PFSK-1 (cell line): ENCODE results near the gene DTWD2.

Source experiments
- FOXP2 ChIP-seq: optimal IDR thresholded peaks from 2 replicates; pipeline ENCODE3; 2011; ENCODE audit warnings: borderline replicate concordance, control low read depth, inconsistent platforms; ENCODE audit not compliant: insufficient read depth; ENCODE audit errors: extremely low read length, extremely low read depth
- POLR2AphosphoS5 ChIP-seq: IDR thresholded peaks from 2 replicates; pipeline ENCODE4 v1.6.1; 2012; ENCODE audit warnings: low read depth, mild to moderate bottlenecking, control low read depth, low read length, moderate library complexity
- SIN3A ChIP-seq: IDR thresholded peaks from 2 replicates; pipeline ENCODE4 v1.6.1; 2012; ENCODE audit warnings: mild to moderate bottlenecking, low read length, moderate library complexity, borderline replicate concordance; ENCODE audit not compliant: insufficient read depth
- TAF1 ChIP-seq: IDR thresholded peaks from 2 replicates; pipeline ENCODE4 v1.6.1; 2012; ENCODE audit warnings: low read length, control low read depth, borderline replicate concordance; ENCODE audit not compliant: insufficient read depth
- TF ChIP-seq, protein P1 (sequence below), 2 experiments: IDR thresholded peaks; 2 replicates each; pipeline versions ENCODE4 v1.6.1 to v1.8.0; 2011 to 2012; ENCODE audit warnings: low read depth in 2 of 2, low read length in 2 of 2, control low read depth in 1 of 2, inconsistent platforms in 1 of 2, mild to moderate bottlenecking in 1 of 2, moderate library complexity in 1 of 2; ENCODE audit not compliant: insufficient read depth in 1 of 2

- TF ChIP-seq POLR2AphosphoS5, result no peak
- TF ChIP-seq SIN3A, result no peak
- no peak for TF ChIP-seq TAF1
- TF ChIP-seq, protein P1, sequence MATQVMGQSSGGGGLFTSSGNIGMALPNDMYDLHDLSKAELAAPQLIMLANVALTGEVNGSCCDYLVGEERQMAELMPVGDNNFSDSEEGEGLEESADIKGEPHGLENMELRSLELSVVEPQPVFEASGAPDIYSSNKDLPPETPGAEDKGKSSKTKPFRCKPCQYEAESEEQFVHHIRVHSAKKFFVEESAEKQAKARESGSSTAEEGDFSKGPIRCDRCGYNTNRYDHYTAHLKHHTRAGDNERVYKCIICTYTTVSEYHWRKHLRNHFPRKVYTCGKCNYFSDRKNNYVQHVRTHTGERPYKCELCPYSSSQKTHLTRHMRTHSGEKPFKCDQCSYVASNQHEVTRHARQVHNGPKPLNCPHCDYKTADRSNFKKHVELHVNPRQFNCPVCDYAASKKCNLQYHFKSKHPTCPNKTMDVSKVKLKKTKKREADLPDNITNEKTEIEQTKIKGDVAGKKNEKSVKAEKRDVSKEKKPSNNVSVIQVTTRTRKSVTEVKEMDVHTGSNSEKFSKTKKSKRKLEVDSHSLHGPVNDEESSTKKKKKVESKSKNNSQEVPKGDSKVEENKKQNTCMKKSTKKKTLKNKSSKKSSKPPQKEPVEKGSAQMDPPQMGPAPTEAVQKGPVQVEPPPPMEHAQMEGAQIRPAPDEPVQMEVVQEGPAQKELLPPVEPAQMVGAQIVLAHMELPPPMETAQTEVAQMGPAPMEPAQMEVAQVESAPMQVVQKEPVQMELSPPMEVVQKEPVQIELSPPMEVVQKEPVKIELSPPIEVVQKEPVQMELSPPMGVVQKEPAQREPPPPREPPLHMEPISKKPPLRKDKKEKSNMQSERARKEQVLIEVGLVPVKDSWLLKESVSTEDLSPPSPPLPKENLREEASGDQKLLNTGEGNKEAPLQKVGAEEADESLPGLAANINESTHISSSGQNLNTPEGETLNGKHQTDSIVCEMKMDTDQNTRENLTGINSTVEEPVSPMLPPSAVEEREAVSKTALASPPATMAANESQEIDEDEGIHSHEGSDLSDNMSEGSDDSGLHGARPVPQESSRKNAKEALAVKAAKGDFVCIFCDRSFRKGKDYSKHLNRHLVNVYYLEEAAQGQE (IDR thresholded peaks at IDR 0.05; ENCODE audit: insufficient read depth in 1 of 2, low read depth in 2 of 2, low read length in 2 of 2), result no peak
- TF ChIP-seq FOXP2, result no peak
Measured at GRCh38 chr5:118796081-118796480, 192.3 kb downstream of the DTWD2 start.
